Hepatocyte (in vitro differentiated cells): ENCODE measurements around the gene DKK3. TPM values are rescaled to one million over a fixed set of nuclear protein-coding genes. Genes with fewer than 3 reads are reported as not detected.

Source experiments
- DNase-seq: peaks from one replicate; pipeline ENCODE4 v3.0.0-alpha.2; 2016; ENCODE audit warnings: low spot score
- H2AFZ ChIP-seq: fragments of 200-600 bp; sonication (generic); 2 replicates; pipeline ENCODE4 v1.6.0; 2016; ENCODE audit warnings: antibody characterized with exemption, mild to moderate bottlenecking
- H3K27ac ChIP-seq: fragments of 200-600 bp; sonication (generic); 2 replicates; pipeline ENCODE4 v1.5.1; 2016; ENCODE audit warnings: mild to moderate bottlenecking
- H3K27me3 ChIP-seq: fragments of 200-600 bp; sonication (generic); 2 replicates; pipeline ENCODE4 v1.6.1; 2016
- H3K36me3 ChIP-seq: fragments of 200-600 bp; sonication (generic); replicated peaks from 2 replicates; pipeline ENCODE4 v1.5.1; 2016; ENCODE audit warnings: low read depth; ENCODE audit not compliant: insufficient read depth
- H3K4me1 ChIP-seq: fragments of 200-600 bp; sonication (generic); 2 replicates; pipeline ENCODE4 v1.5.1; 2016; ENCODE audit warnings: mild to moderate bottlenecking, moderate library complexity; ENCODE audit not compliant: insufficient read depth
- H3K4me2 ChIP-seq: fragments of 200-600 bp; sonication (generic); 2 replicates; pipeline ENCODE4 v1.6.0; 2016
- H3K4me3 ChIP-seq: fragments of 200-600 bp; sonication (generic); 2 replicates; pipeline ENCODE4 v1.5.1; 2016; ENCODE audit warnings: mild to moderate bottlenecking
- H3K79me2 ChIP-seq: fragments of 200-600 bp; sonication (generic); 2 replicates; pipeline ENCODE4 v1.6.0; 2017; ENCODE audit warnings: mild to moderate bottlenecking
- H3K9me2 ChIP-seq: fragments of 200-600 bp; sonication (generic); replicated peaks from 2 replicates; pipeline ENCODE4 v1.6.0; 2017; ENCODE audit warnings: mild to moderate bottlenecking; ENCODE audit not compliant: insufficient read depth
- H3K9me3 ChIP-seq: fragments of 200-600 bp; sonication (generic); 2 replicates; pipeline ENCODE4 v1.5.1; 2016; ENCODE audit warnings: low read depth, mild to moderate bottlenecking
- H4K20me1 ChIP-seq: fragments of 200-600 bp; sonication (generic); 2 replicates; pipeline ENCODE4 v1.6.0; 2016; ENCODE audit warnings: mild to moderate bottlenecking; ENCODE audit not compliant: insufficient read depth, poor library complexity, severe bottlenecking
- EZH2 ChIP-seq: fragments of 200-600 bp; sonication (generic); IDR thresholded peaks from 2 replicates; pipeline ENCODE4 v1.6.1; 2016; ENCODE audit warnings: antibody characterized with exemption, mild to moderate bottlenecking, borderline replicate concordance
- EZH2phosphoT487 ChIP-seq: fragments of 200-600 bp; sonication (generic); IDR thresholded peaks from one replicate; pipeline ENCODE4 v1.6.1; 2018; ENCODE audit warnings: antibody characterized with exemption, mild to moderate bottlenecking, low read depth, moderate library complexity; ENCODE audit not compliant: unreplicated experiment, severe bottlenecking
- WGBS: methylation state at CpG from one replicate; pipeline ENCODE4 v1.1.6; 2016; ENCODE audit warnings: low lambda C conversion rate; ENCODE audit errors: missing lambda C conversion rate; 5-methylcytosine and 5-hydroxymethylcytosine counted together
- polyA plus RNA-seq: library from polyadenylated mRNA; unstranded; fragments of >200 nt; fragmentation: Nextera tagmentation; extraction: Ambion mirVana; gene quantifications from 2 replicates; pipeline ENCODE4 v1.2.1, GENCODE V29; 2016
- total RNA-seq: library from RNA; depleted of rRNA; stranded (reverse); fragments of >200 nt; gene quantifications from 2 replicates; pipeline ENCODE4 v1.2.3, GENCODE V29; 2014
- TF ChIP-seq, protein P1 (sequence below): fragments of 200-600 bp; sonication (generic); IDR thresholded peaks from 2 replicates; pipeline ENCODE4 v1.5.1; 2016; ENCODE audit warnings: antibody characterized with exemption, mild to moderate bottlenecking; ENCODE audit not compliant: poor library complexity

Gene DKK3
- total and polyA plus RNA-seq, 2 experiments from 2014 or later = 64.3 to 71.3 TPM

- H3K9me3 ChIP-seq = no peaks in the 10 kb centered on the region
- H3K9me2 ChIP-seq = no peaks in the 10 kb centered on the region
- WGBS = 96% methylated on average over 7 of the region's 7 CpGs
- no peak overlapping the region for H3K4me3 ChIP-seq
- H4K20me1 ChIP-seq = no peaks in the 10 kb centered on the region
- no peak overlapping the region for H2AFZ ChIP-seq
- H3K4me2 ChIP-seq = peak overlapping the region; percentile 97
- TF ChIP-seq EZH2phosphoT487 (no peak), EZH2 (no peak)
- TF ChIP-seq, protein P1, sequence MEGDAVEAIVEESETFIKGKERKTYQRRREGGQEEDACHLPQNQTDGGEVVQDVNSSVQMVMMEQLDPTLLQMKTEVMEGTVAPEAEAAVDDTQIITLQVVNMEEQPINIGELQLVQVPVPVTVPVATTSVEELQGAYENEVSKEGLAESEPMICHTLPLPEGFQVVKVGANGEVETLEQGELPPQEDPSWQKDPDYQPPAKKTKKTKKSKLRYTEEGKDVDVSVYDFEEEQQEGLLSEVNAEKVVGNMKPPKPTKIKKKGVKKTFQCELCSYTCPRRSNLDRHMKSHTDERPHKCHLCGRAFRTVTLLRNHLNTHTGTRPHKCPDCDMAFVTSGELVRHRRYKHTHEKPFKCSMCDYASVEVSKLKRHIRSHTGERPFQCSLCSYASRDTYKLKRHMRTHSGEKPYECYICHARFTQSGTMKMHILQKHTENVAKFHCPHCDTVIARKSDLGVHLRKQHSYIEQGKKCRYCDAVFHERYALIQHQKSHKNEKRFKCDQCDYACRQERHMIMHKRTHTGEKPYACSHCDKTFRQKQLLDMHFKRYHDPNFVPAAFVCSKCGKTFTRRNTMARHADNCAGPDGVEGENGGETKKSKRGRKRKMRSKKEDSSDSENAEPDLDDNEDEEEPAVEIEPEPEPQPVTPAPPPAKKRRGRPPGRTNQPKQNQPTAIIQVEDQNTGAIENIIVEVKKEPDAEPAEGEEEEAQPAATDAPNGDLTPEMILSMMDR = no peak
- H3K79me2 ChIP-seq = no peaks in the 10 kb centered on the region
- H3K36me3 ChIP-seq = no peaks in the 10 kb centered on the region
- H3K27ac ChIP-seq = no peak overlapping the region
- no peak for DNase-seq
- peaks cover 4% of the 10 kb centered on the region for H3K4me1 ChIP-seq
- H3K27me3 ChIP-seq = no peaks in the 10 kb centered on the region
These were observed 1.7 kb downstream of the DKK3 start for GRCh38 chr11:12006552-12007229.

DNA sequence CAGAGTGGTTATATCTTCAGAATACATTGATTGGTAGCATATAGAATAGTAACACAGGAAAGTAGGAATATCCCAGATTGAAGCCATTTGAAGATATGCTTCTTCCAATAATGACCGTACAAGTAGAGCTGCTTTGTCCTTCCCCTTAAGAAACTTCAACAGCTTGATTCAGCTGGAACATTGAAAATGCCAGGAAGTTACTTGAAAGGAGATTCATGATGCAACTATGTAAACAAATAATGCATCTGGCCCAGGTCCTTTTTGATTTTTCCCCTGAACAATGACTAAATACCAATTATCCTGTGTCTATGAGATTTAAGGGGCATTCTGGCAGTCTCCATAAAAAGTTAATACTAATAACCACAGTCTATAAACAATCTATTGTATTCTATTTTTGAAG lies 3.0 kb downstream of the DKK3 start:
- no peak for DNase-seq
- Histone ChIP-seq H2AFZ (no peak overlapping the region), H3K36me3 (no peaks in the 10 kb centered on the region), H3K9me2 (no peaks in the 10 kb centered on the region), H3K9me3 (no peaks in the 10 kb centered on the region), H3K79me2 (no peaks in the 10 kb centered on the region), H3K27ac (no peak overlapping the region), H3K4me3 (no peak overlapping the region), H4K20me1 (no peaks in the 10 kb centered on the region), H3K4me2 (no peak overlapping the region), H3K27me3 (no peaks in the 10 kb centered on the region), H3K4me1 (peaks cover 4% of the 10 kb centered on the region)
- WGBS = 73% methylated on average over 1 of the region's 1 CpG
- TF ChIP-seq, protein P1 = no peak
- TF ChIP-seq EZH2phosphoT487 = no peak
- TF ChIP-seq EZH2 = no peak

GRCh38 chr11:12005061-12005460 lies 3.4 kb downstream of the DKK3 start:
- TF ChIP-seq EZH2 (no peak), EZH2phosphoT487 (no peak)
- TF ChIP-seq, protein P1 = no peak
- Histone ChIP-seq H3K27ac (no peak overlapping the region), H3K36me3 (no peaks in the 10 kb centered on the region), H3K4me1 (peaks cover 4% of the 10 kb centered on the region), H3K9me2 (no peaks in the 10 kb centered on the region), H2AFZ (no peak overlapping the region), H3K27me3 (no peaks in the 10 kb centered on the region), H3K4me3 (no peak overlapping the region), H4K20me1 (no peaks in the 10 kb centered on the region), H3K9me3 (no peaks in the 10 kb centered on the region), H3K79me2 (no peaks in the 10 kb centered on the region), H3K4me2 (no peak overlapping the region)
- DNase-seq = no peak
- 77% methylated on average over 4 of the region's 4 CpGs for WGBS
